Keratinocyte (primary cell): ENCODE results near the gene CAND1. TPM values are rescaled to one million over a fixed set of nuclear protein-coding genes. Genes with fewer than 3 reads are reported as not detected.

Experiments
- DNase-seq: peaks from one replicate; pipeline ENCODE4 v3.0.0-alpha.2; 2011; ENCODE audit warnings: low read depth, missing footprints, low spot score
- FAIRE-seq: peaks from 2 replicates; lab custom pipeline; 2011; peaks lifted over from hg19 to GRCh38; lab: Jason Lieb, UNC
- H2AFZ ChIP-seq: 2 replicates; pipeline ENCODE4 v1.6.0; 2012; ENCODE audit warnings: low read length, control low read depth, inconsistent platforms; ENCODE audit not compliant: control insufficient read depth
- H3K27ac ChIP-seq: 2 replicates; pipeline ENCODE4 v1.5.1; 2011; ENCODE audit warnings: low read length; ENCODE audit not compliant: control insufficient read depth, insufficient read depth
- H3K27me3 ChIP-seq: 3 replicates; pipeline ENCODE4 v1.6.0; 2011; ENCODE audit warnings: low read length; ENCODE audit not compliant: control insufficient read depth, insufficient read depth; ENCODE audit errors: extremely low read depth
- H3K36me3 ChIP-seq, 2 experiments: 2 replicates in 1 of 2; 3 replicates in 1 of 2; pipeline ENCODE4 v1.5.1; 2011; ENCODE audit warnings: low read length in 2 of 2, mild to moderate bottlenecking in 1 of 2; ENCODE audit not compliant: control insufficient read depth in 2 of 2, insufficient read depth in 2 of 2; ENCODE audit errors: extremely low read depth in 1 of 2
- H3K4me1 ChIP-seq: 3 replicates; pipeline ENCODE4 v1.5.1; 2011; ENCODE audit warnings: low read length; ENCODE audit not compliant: control insufficient read depth, insufficient read depth; ENCODE audit errors: extremely low read depth
- H3K4me2 ChIP-seq: 3 replicates; pipeline ENCODE4 v1.6.0; 2011; ENCODE audit warnings: low read depth, low read length; ENCODE audit not compliant: control insufficient read depth, insufficient read depth; ENCODE audit errors: extremely low read depth
- H3K4me3 ChIP-seq, 3 experiments: fragments of 200-600 bp in 1 of 3; sonication (generic) in 1 of 3; 2 replicates in 2 of 3; 3 replicates in 1 of 3; pipeline ENCODE4 v1.5.1; 2011 to 2016; ENCODE audit warnings: low read length in 3 of 3, mild to moderate bottlenecking in 3 of 3, control low read depth in 2 of 3, inconsistent platforms in 1 of 3, low read depth in 1 of 3, mixed read lengths in 1 of 3, mixed run types in 1 of 3, moderate library complexity in 1 of 3; ENCODE audit not compliant: control insufficient read depth in 2 of 3, insufficient read depth in 2 of 3; ENCODE audit errors: extremely low read depth in 1 of 3
- H3K79me2 ChIP-seq: 2 replicates; pipeline ENCODE4 v1.6.0; 2012; ENCODE audit warnings: low read length; ENCODE audit not compliant: control insufficient read depth, insufficient read depth
- H3K9ac ChIP-seq: 3 replicates; pipeline ENCODE4 v1.6.0; 2011; ENCODE audit warnings: low read length; ENCODE audit not compliant: control insufficient read depth, insufficient read depth; ENCODE audit errors: extremely low read depth
- H3K9me1 ChIP-seq: 3 replicates; pipeline ENCODE4 v1.6.0; 2011; ENCODE audit warnings: low read length; ENCODE audit not compliant: control insufficient read depth, insufficient read depth; ENCODE audit errors: extremely low read depth
- H3K9me3 ChIP-seq: 2 replicates; pipeline ENCODE4 v1.5.1; 2012; ENCODE audit warnings: low read depth, low read length; ENCODE audit not compliant: control insufficient read depth
- H4K20me1 ChIP-seq: 3 replicates; pipeline ENCODE4 v1.6.0; 2011; ENCODE audit warnings: low read length; ENCODE audit not compliant: control insufficient read depth, insufficient read depth; ENCODE audit errors: extremely low read depth
- CTCF ChIP-seq, 3 experiments: IDR thresholded peaks in 1 of 3; conservative IDR thresholded peaks in 1 of 3; optimal IDR thresholded peaks in 1 of 3; 2 replicates in 2 of 3; 3 replicates in 1 of 3; pipeline versions ENCODE3 to v1.5.1; 2011; ENCODE audit warnings: low read length in 3 of 3, mild to moderate bottlenecking in 3 of 3, moderate library complexity in 2 of 3, control low read depth in 1 of 3, inconsistent platforms in 1 of 3; ENCODE audit not compliant: insufficient read depth in 2 of 3; ENCODE audit errors: extremely low read depth in 1 of 3
- EZH2 ChIP-seq: IDR thresholded peaks from one replicate; pipeline ENCODE4 v1.6.1; 2012; ENCODE audit warnings: inconsistent platforms, mild to moderate bottlenecking, low read length, moderate library complexity
- dilution Hi-C: fragments of 300-500 bp; cut with MboI; formaldehyde crosslinking; loops from one replicate; pipeline ENCODE4 v1.7.0; 2020; ENCODE audit warnings: low sequenced_read_pairs; ENCODE audit not compliant: extremely low pct_ligation_motif_present
- polyA plus RNA-seq, 5 experiments: library from polyadenylated mRNA; depleted of rRNA in 3 of 5; stranded (reverse) in 3 of 5; stranded (forward) in 1 of 5; unstranded in 1 of 5; fragments of >200 nt; gene quantifications; 1 replicate in 1 of 5; 2 replicates in 3 of 5; 3 replicates in 1 of 5; pipeline versions ENCODE4 v1.2.1 to v1.2.3, GENCODE V29; 2011 to 2012; ENCODE audit warnings: missing spikeins in 2 of 5, low read depth in 1 of 5, low replicate concordance in 1 of 5

Gene CAND1
- polyA plus RNA-seq, 1 donor (not counting 4 experiments of a cell fraction or from before 2014, with no cell fraction given), result 121 TPM

GRCh38 chr12:67241482-67241881 lies 27.7 kb upstream of the CAND1 start:
- no peaks in the 10 kb centered on the region for H3K9me3 ChIP-seq
- H3K27ac ChIP-seq, result no peak overlapping the region
- no peak overlapping the region for H3K9ac ChIP-seq
- H3K4me3 ChIP-seq, result no peak overlapping the region
- no peak for DNase-seq
- no peaks in the 10 kb centered on the region for H3K27me3 ChIP-seq
- no peaks in the 10 kb centered on the region for H3K36me3 ChIP-seq
- H3K4me2 ChIP-seq, result no peak overlapping the region
- TF ChIP-seq EZH2, result no peak
- no peak for TF ChIP-seq CTCF (optimal IDR thresholded peaks at IDR 0.05 in 1 of 3, IDR thresholded peaks at IDR 0.05 in 1 of 3, conservative IDR thresholded peaks at IDR 0.05 in 1 of 3; ENCODE audit: extremely low read depth in 1 of 3, insufficient read depth in 2 of 3, low read length in 3 of 3)
- no peaks in the 10 kb centered on the region for H4K20me1 ChIP-seq
- no peaks in the 10 kb centered on the region for H3K79me2 ChIP-seq
- H3K9me1 ChIP-seq, result no peaks in the 10 kb centered on the region
- dilution Hi-C loops, result no loop called here
- no peak overlapping the region for H2AFZ ChIP-seq
- H3K4me1 ChIP-seq, result no peaks in the 10 kb centered on the region
- peak; percentile 61 for FAIRE-seq

GRCh38 chr12:67243260-67243659 lies 25.9 kb upstream of the CAND1 start:
- Histone ChIP-seq H4K20me1 (no peaks in the 10 kb centered on the region), H3K9me1 (no peaks in the 10 kb centered on the region), H3K36me3 (no peaks in the 10 kb centered on the region), H3K9ac (no peak overlapping the region), H3K27ac (no peak overlapping the region), H3K4me2 (no peak overlapping the region), H3K27me3 (no peaks in the 10 kb centered on the region), H3K9me3 (no peaks in the 10 kb centered on the region), H2AFZ (no peak overlapping the region), H3K4me1 (no peaks in the 10 kb centered on the region), H3K4me3 (no peak overlapping the region), H3K79me2 (no peaks in the 10 kb centered on the region)
- TF ChIP-seq EZH2 (no peak), CTCF (optimal IDR thresholded peaks at IDR 0.05 in 1 of 3, IDR thresholded peaks at IDR 0.05 in 1 of 3, conservative IDR thresholded peaks at IDR 0.05 in 1 of 3; ENCODE audit: extremely low read depth in 1 of 3, insufficient read depth in 2 of 3, low read length in 3 of 3) (no peak)
- dilution Hi-C loops, result no loop called here
- no peak for DNase-seq
- FAIRE-seq, result no peak
